Adipose tissue (tissue), 3 donors: Measurements from ENCODE around the gene SHISA9. TPM values are rescaled to one million over a fixed set of nuclear protein-coding genes. Genes with fewer than 3 reads are reported as not detected.

Experiments
- H3K27ac ChIP-seq: one replicate; pipeline ENCODE4 v1.5.1; 2013; ENCODE audit warnings: low read depth, low read length
- WGBS, 3 donors: extraction: QIAGEN DNeasy Blood & Tissue Kit; methylation state at CpG; one replicate each; pipeline ENCODE4 v1.1.7; 2013; 5-methylcytosine and 5-hydroxymethylcytosine counted together
- polyA plus RNA-seq, 3 donors: library from polyadenylated mRNA; stranded (reverse); fragments of 200-250 nt; gene quantifications; one replicate each; pipeline ENCODE4 v1.2.3, GENCODE V29; 2013
- donor health status: healthy with polysubstance abuse.
- donor health status: Bipolar disorder and iron deficiency.
- donor health status: healthy.

SHISA9 gene
- polyA plus RNA-seq, 3 donors = 0.06 to 0.22 (median 0.08) TPM

GRCh38 chr16:13081825-13082331 lies 180.5 kb downstream of the SHISA9 start:
- 74 to 88% (median 81%) methylated on average over 5 of the region's 5 CpGs for WGBS, 3 donors

GRCh38 chr16:13083681-13084080 lies 182.3 kb downstream of the SHISA9 start:
- WGBS, 3 donors = 19 to 50% (median 46%) methylated on average over 5 of the region's 5 CpGs
- H3K27ac ChIP-seq = no peak overlapping the region

More at GRCh38 chr16:13081825-13082331, 180.5 kb downstream of the SHISA9 start:
- no peak overlapping the region for H3K27ac ChIP-seq

- 21 to 78% (median 73%) methylated on average over 2 of the region's 2 CpGs for WGBS, 3 donors
Measured at GRCh38 chr16:13084331-13084730, 182.9 kb downstream of the SHISA9 start.

GRCh38 chr16:13093661-13094060 lies 192.3 kb downstream of the SHISA9 start:
- 51 to 67% (median 57%) methylated on average over 7 of the region's 7 CpGs for WGBS, 3 donors
- H3K27ac ChIP-seq = no peak overlapping the region

More at GRCh38 chr16:13084331-13084730, 182.9 kb downstream of the SHISA9 start:
- no peak overlapping the region for H3K27ac ChIP-seq

DNA sequence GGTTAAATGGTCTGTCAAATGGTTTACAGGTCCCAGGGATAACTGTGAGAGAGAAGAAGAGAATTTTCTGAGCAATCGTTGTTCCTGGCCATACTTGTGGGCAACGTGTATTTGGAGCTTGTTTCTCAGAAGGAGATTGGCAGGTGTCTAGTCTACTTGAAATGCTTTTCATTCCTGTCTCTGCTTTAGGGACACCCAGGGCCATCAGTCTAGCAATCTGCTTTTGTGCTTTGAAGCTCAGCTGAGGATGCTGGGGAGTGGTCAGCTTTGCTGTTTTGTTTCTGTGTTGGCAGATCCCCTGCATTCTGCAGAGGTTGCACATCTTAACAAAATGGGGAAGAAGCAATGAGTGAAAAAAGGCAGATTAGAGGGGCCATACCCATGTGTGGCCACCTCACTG lies 193.7 kb downstream of the SHISA9 start:
- WGBS, 3 donors = 62 to 85% (median 76%) methylated on average over 2 of the region's 2 CpGs
- H3K27ac ChIP-seq = no peak overlapping the region

DNA sequence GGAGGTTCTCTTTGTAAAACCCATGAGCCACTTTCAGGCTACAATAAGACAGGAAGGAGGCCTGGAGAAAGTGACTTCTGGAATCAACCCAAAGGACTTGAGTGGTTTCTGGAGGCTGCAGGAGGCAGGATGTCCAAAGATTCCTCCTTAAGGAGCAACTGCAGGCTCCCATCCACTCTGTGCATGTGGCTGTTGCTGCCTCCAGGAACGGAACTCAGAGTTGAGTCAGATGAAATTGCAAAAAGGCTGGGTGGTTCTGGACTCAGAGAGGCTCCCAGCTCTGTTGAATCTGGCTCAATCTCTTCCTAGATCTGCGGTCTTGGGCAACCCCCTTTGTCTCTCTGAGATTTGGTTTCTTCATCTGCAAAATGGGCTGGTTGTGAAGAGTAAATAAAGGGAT lies 197.1 kb downstream of the SHISA9 start:
- H3K27ac ChIP-seq = no peak overlapping the region
- WGBS, 3 donors = 57 to 63% (median 62%) methylated on average over 2 of the region's 2 CpGs

GRCh38 chr16:13099822-13100221 lies 198.4 kb downstream of the SHISA9 start:
- H3K27ac ChIP-seq = no peak overlapping the region
- WGBS, 3 donors = 5 to 22% (median 10%) methylated on average over 2 of the region's 2 CpGs

DNA sequence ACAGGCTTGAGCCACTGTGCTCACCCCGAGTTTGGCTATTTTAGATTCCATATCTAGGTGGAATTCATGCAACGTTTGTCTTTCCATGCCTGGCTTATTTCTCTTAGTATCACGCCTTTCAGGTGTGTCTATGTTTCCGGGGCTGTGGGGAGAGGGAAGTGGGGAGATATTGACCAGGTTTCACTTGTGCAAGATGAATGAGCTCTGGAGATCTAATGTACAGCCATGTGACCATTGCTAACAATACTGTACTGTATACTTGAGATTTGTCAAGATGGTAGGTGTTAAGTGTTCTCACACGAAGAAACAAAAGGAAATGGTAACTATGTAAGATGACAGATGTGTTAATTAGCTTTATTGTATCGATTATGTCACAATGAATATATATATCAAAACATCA lies 199.6 kb downstream of the SHISA9 start:
- no peak overlapping the region for H3K27ac ChIP-seq
- 40 to 77% (median 70%) methylated on average over 6 of the region's 6 CpGs for WGBS, 3 donors

DNA sequence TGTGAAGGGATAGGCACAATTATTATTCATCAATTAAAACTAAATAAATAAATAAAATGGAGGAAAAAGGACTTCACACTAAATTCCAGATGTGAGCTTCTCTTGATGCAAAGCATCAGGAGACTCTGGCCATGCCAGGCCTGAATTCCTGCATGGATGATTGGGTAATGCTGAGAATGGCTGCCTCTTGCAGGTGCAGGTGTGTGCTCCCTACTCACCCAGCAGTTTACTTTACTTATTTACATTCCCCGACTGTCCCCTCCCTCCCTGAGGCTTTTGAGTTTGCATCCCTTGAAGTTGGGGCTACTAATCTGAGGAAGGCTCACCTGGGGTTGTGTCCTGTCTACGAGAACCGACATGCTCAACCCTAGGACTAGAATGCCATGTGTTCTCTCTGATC lies 200.4 kb downstream of the SHISA9 start:
- WGBS, 3 donors = 49 to 75% (median 69%) methylated on average over 3 of the region's 3 CpGs

GRCh38 chr16:13102401-13102800 lies 201.0 kb downstream of the SHISA9 start:
- no peak overlapping the region for H3K27ac ChIP-seq
- 81 to 85% (median 82%) methylated on average over 5 of the region's 5 CpGs for WGBS, 3 donors

More for the DNA sequence above, 200.4 kb downstream of the SHISA9 start:
- H3K27ac ChIP-seq = no peak overlapping the region

GRCh38 chr16:13103831-13104530 lies 202.6 kb downstream of the SHISA9 start:
- H3K27ac ChIP-seq = no peak overlapping the region
- WGBS, 3 donors = 86 to 87% (median 87%) methylated on average over 6 of the region's 6 CpGs

DNA sequence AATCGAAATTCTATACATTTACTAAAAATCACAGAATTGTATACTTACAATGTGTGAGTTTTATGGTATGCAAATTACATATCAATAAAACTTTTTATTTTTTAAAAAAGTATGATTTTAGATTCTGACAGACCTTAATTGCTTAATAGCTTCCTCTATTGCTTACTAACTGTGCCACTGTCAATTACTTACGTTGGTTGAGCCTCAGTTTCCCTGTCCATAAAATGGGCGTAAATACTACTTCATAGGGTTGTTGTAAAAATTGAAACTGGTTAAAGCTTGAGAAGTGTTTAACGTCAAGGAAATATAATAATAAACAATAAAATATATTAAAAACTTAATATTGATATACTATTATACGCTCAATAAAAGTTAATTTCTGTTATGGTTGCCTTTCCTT lies 203.4 kb downstream of the SHISA9 start:
- 64 to 81% (median 71%) methylated on average over 5 of the region's 5 CpGs for WGBS, 3 donors
- H3K27ac ChIP-seq = no peak overlapping the region

DNA sequence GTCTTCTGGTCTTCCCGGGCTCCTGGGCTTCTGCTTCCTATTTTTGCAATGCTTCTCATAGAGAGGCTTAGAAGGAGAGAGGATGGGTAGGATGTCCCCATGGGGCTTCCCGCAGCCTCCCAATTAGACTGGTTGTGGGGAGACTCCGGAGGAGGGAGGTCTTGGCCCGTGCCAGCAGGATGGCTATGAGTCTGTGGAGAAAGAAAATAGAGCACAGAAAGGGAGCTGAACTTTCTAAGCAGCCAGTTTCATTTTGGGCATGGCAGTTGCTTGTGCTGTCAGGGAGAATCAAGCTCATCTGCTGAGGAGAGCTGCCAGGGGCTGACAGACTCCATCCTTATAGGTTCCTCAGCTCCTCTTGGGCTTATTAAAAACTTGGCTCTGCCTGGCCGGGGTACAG lies 204.0 kb downstream of the SHISA9 start:
- H3K27ac ChIP-seq = no peak overlapping the region
- 68 to 81% (median 80%) methylated on average over 5 of the region's 5 CpGs for WGBS, 3 donors

- 85 to 94% (median 91%) methylated on average over 2 of the region's 2 CpGs for WGBS, 3 donors
- H3K27ac ChIP-seq = no peak overlapping the region
Measured at GRCh38 chr16:13106464-13106863, 205.1 kb downstream of the SHISA9 start.

DNA sequence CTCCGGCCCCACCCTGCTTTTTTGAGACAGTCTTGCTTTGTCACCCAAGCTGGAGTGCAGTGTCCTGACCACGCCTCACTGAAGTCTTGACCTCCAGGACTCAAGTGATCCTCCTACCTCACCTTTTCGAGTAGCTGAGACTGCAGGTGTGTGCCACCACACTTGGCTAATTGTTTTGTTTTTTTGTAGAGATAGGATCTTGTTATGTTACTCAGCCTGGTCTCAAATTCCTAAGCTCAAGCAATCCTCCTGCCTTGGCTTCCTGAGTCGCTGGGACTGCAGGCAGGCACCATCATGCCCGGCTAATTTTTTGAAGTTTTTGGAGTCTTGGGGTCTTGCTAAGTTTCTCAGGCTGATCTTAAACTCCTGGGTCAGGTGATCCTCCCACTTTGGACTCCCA lies 206.7 kb downstream of the SHISA9 start:
- WGBS, 3 donors = 73 to 76% (median 75%) methylated on average over 5 of the region's 5 CpGs
- no peak overlapping the region for H3K27ac ChIP-seq

- no peak overlapping the region for H3K27ac ChIP-seq
- WGBS, 3 donors = 73 to 83% (median 82%) methylated on average over 1 of the region's 1 CpG
Measured at GRCh38 chr16:13109171-13109570, 207.8 kb downstream of the SHISA9 start.

GRCh38 chr16:13110124-13110796 lies 208.9 kb downstream of the SHISA9 start:
- no peak overlapping the region for H3K27ac ChIP-seq

GRCh38 chr16:13111747-13112146 lies 210.3 kb downstream of the SHISA9 start:
- no peak overlapping the region for H3K27ac ChIP-seq

More at GRCh38 chr16:13110124-13110796, 208.9 kb downstream of the SHISA9 start:
- WGBS, 3 donors = 21 to 54% (median 33%) methylated on average over 7 of the region's 7 CpGs

GRCh38 chr16:13113741-13114140 lies 212.3 kb downstream of the SHISA9 start:
- H3K27ac ChIP-seq = no peak overlapping the region

More at GRCh38 chr16:13111747-13112146, 210.3 kb downstream of the SHISA9 start:
- WGBS, 3 donors = 71 to 76% (median 72%) methylated on average over 2 of the region's 2 CpGs

More at GRCh38 chr16:13113741-13114140, 212.3 kb downstream of the SHISA9 start:
- 67 to 85% (median 81%) methylated on average over 3 of the region's 3 CpGs for WGBS, 3 donors
